GM18519 (cell line): ENCODE data around the gene ANKRD61.
"Not testable (repeated sequence)": the region's sequence is repeated elsewhere in the genome, so short reads cannot be mapped to it uniquely, and the experiment has no call there.

Source experiments
- ATAC-seq: cut with Tn5 transposase; IDR thresholded peaks from one replicate; pipeline ENCODE4 v1.9.1; 2021; ENCODE audit warnings: mild to moderate bottlenecking, moderate library complexity; ENCODE audit not compliant: unreplicated experiment, low FRiP score

ANKRD61 gene

DNA sequence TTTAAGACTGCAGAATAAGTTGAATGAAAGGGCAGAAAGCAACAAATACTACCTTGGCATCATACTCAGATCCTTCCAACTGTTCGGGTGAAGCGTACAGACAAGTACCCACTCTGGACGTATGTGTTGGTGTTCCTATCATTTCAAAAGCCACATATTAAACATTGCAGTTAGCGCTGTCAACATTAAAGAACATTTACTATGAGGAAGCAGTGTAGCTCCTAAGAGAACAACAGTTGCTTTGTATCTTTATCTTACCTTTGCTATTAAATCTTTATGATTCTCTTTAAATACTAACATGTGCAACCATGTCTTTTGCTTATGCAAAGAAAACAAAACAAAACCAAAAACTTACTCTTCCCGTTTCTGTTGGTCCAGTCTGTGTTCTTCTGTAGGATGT lies 2.6 kb upstream of the ANKRD61 start:
- ATAC-seq: no peak

- no peak for ATAC-seq
Measured at GRCh38 chr7:6031567-6031966, 391 bp downstream of the ANKRD61 start.

- ATAC-seq: no peak
Measured at GRCh38 chr7:6032167-6032566, 991 bp downstream of the ANKRD61 start.

DNA sequence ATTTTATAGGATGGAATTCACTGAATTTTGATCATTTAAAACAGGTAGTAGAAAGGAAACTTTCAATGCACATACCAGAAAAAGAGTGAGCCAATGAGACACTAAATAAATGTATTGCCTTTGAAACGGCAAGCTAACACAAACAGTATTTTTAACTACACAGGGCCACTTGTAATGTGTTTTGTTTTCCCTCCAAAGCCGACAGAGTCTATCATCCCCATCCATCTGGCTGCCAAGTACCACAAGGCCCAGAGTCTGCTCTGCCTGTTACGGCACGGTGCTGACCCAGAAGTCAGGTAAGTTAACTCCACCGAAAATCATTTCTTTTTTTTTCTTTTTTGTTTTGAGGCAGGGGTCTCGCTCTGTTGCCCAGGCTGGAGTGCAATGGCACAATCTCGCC lies 1.5 kb downstream of the ANKRD61 start:
- no peak for ATAC-seq

GRCh38 chr7:6035165-6035564 lies 4.0 kb downstream of the ANKRD61 start:
- no peak for ATAC-seq

DNA sequence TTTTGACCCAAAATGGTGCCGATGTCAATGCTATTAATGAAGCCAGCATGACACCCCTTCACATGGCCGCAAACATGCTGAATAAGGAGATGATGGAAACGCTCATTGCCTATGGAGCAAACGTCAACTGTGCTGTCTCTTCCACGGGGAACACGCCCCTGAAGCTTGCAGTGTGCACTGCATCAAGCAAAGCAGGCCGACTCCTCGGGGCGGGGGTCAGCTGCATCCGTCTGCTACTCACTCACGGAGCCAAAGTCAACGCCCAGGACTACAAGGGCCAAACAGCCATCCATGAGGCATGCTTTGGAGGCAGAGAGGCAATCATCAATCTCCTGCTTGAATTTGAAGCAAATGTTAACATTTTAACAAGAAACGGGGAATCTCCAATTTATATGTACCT lies 4.5 kb downstream of the ANKRD61 start:
- no peak for ATAC-seq

GRCh38 chr7:6049780-6050179 lies 18.6 kb downstream of the ANKRD61 start:
- ATAC-seq: no peak

DNA sequence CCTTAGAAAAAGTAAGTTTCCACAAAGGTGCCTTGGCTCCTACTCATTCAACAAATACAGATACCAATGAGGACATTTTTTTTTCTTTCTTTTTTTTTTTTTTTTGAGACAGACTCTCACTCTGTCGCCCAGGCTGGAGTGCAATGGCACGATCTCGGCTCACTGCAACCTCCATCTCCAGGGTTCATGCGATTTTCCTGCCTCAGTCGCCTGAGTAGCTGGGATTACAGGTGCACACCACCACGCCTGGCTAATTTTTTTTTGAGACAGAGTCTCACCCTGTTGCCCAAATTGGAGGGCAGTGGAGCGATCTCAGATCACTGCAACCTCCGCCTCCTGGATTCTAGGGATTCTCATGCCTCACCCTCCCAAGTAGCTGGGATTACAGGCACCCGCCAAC lies 20.0 kb downstream of the ANKRD61 start:
- ATAC-seq: not testable (repeated sequence)

DNA sequence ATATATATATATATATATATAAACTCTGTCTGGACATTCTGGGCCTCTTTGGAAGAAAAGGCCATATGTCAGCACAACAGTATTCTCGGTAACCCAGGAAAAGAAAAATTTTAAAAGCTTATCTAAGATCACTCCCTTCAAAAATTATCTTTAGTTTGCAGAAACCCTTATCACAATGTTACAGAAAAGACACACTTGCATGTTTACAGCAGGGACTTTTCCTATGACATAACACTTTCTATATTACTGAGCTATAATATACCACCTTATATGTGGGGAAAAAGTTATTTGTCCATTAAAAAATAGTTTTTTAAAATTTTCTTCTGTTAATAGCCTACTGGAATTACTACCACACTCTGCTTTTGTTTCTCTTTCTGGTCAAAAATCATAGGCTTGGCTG lies 25.4 kb downstream of the ANKRD61 start:
- no peak for ATAC-seq

- ATAC-seq: no peak
Measured at GRCh38 chr7:6057316-6058129, 26.3 kb downstream of the ANKRD61 start.

GRCh38 chr7:6059941-6060340 lies 28.8 kb downstream of the ANKRD61 start:
- ATAC-seq: not testable (repeated sequence)

- no peak for ATAC-seq
Measured at GRCh38 chr7:6071406-6071805, 40.2 kb downstream of the ANKRD61 start.

DNA sequence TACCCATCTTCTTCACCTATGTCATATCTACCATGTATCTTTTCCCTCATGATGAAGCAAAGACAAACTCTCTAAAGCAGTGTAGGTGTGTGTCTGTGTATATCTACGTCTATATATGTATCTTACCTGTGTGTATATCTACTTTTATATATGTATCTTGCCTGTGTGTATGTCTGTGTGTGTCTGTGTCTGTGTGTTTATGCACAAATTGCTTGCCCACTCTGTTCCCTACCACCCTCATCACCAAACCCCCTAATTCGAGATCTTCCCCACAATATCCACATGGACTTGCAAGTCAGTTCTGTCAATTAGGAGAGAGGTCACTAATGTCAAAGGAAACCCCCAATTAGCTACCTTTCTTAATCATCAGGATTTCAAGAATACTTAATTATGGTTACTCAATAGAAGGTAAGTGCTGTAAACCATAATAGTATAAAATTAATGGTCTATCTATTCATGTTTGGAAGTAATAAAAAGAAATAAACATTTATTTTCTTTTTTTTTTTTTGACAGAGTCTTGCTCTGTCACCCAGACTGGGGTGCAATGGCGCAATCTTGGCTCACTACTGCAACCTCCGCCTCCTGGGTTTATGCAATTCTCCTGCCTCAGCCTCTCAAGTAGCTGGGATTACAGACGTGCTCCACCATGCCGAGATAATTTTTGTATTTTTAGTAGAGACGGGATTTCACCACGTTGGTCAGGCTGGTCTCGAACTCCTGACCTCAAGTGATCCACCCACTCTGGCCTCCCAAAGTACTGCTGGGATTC lies 43.6 kb downstream of the ANKRD61 start:
- no peak for ATAC-seq

- ATAC-seq: no peak
Measured at GRCh38 chr7:6078548-6078947, 47.4 kb downstream of the ANKRD61 start.

- ATAC-seq: not testable (repeated sequence)
Measured at GRCh38 chr7:6083047-6083446, 51.9 kb downstream of the ANKRD61 start.
